K562 (cell line): ENCODE measurements around the gene EFCC1. TPM values are rescaled to one million over a fixed set of nuclear protein-coding genes. Genes with fewer than 3 reads are reported as not detected.
A peak's percentile ranks its signal among the peaks of the same experiment; 100 is the strongest.

Experiments used
- ATAC-seq: fragments of 200-7000 bp; cut with Tn5 transposase; 3 replicates; pipeline ENCODE4 v1.9.1; 2020; ENCODE audit warnings: moderate library complexity
- BruUV-seq: library from RNA; stranded (reverse); fragments of 400-500 nt; replicated peaks from 2 replicates; lab custom pipeline; 2021; lab: Mats Ljungman, UMichigan
- CTCF ChIA-PET: fragments of 300-600 bp; formaldehyde crosslinking; extraction: SDS; loops from one replicate; lab custom pipeline; 2021; ENCODE audit warnings: low intra/inter-chr PET ratio; lab: Yijun Ruan, JAX
- POLR2A ChIA-PET: fragments of 300-600, 350-650 bp; sonication (Branson Sonifier 250); formaldehyde crosslinking; extraction: SDS; loops from one replicate; lab custom pipeline; 2021; ENCODE audit warnings: antibody characterized with exemption, inconsistent platforms; lab: Yijun Ruan, JAX
- DNase-seq, 4 experiments: peaks; one replicate each; pipeline versions ENCODE4 v3.0.0 to v3.0.0-alpha.2; 2011 to 2018; ENCODE audit warnings: low spot score in 3 of 4, mixed read lengths in 3 of 4; ENCODE audit errors: extremely low read depth in 1 of 4
- FAIRE-seq: peaks from 2 replicates; lab custom pipeline; 2011; peaks lifted over from hg19 to GRCh38; lab: Jason Lieb, UNC
- H2AFZ ChIP-seq: 2 replicates; pipeline ENCODE4 v1.6.0; 2011; ENCODE audit warnings: low read depth, low read length, control low read depth, inconsistent platforms
- H3K27ac ChIP-seq: fragments of 200-600 bp; 3 replicates; pipeline ENCODE4 v1.8.0; 2011; ENCODE audit warnings: low read depth, mild to moderate bottlenecking, control low read depth, inconsistent platforms, low read length, moderate library complexity, mixed read lengths; ENCODE audit errors: extremely low read depth
- H3K27me3 ChIP-seq, 2 experiments: fragments of 300-600 bp in 1 of 2; 2 replicates in 1 of 2; 3 replicates in 1 of 2; pipeline versions ENCODE4 v1.6.0 to v1.8.0; 2011; ENCODE audit warnings: inconsistent platforms in 2 of 2, low read length in 2 of 2, mild to moderate bottlenecking in 1 of 2, mixed read lengths in 1 of 2, moderate library complexity in 1 of 2; ENCODE audit not compliant: control insufficient read depth in 2 of 2, insufficient read depth in 2 of 2
- H3K36me3 ChIP-seq: fragments of 300-600 bp; 3 replicates; pipeline ENCODE4 v1.8.0; 2011; ENCODE audit warnings: mild to moderate bottlenecking, low read length, inconsistent platforms; ENCODE audit not compliant: control insufficient read depth, insufficient read depth
- H3K4me1 ChIP-seq, 2 experiments: fragments of 200-600 bp in 1 of 2; replicated peaks in 1 of 2; 2 replicates in 1 of 2; 3 replicates in 1 of 2; pipeline versions ENCODE4 v1.5.1 to v1.8.0; 2011; ENCODE audit warnings: inconsistent platforms in 2 of 2, low read length in 2 of 2, mild to moderate bottlenecking in 1 of 2, mixed read lengths in 1 of 2, moderate library complexity in 1 of 2; ENCODE audit not compliant: control insufficient read depth in 2 of 2, insufficient read depth in 2 of 2
- H3K4me2 ChIP-seq: 2 replicates; pipeline ENCODE4 v1.6.1; 2011; ENCODE audit warnings: low read length, control low read depth, inconsistent platforms, mixed read lengths; ENCODE audit not compliant: insufficient read depth
- H3K4me3 ChIP-seq: fragments of 200-600 bp; sonication (generic), shearing (Covaris generic); 2 replicates; pipeline ENCODE4 v1.5.1; 2016; ENCODE audit warnings: control low read depth, inconsistent platforms
- H3K79me2 ChIP-seq: fragments of 200-600 bp; 3 replicates; pipeline ENCODE4 v1.8.0; 2011; ENCODE audit warnings: low read length, inconsistent platforms; ENCODE audit not compliant: control insufficient read depth, insufficient read depth
- H3K9ac ChIP-seq, 2 experiments: 2 replicates each; pipeline versions ENCODE4 v1.6.0 to v1.6.1; 2011; ENCODE audit warnings: low read depth in 2 of 2, low read length in 2 of 2, control low read depth in 1 of 2, inconsistent platforms in 1 of 2, mild to moderate bottlenecking in 1 of 2, mixed read lengths in 1 of 2; ENCODE audit not compliant: insufficient read depth in 1 of 2
- H3K9me1 ChIP-seq: one replicate; pipeline ENCODE4 v1.6.0; 2011; ENCODE audit warnings: inconsistent platforms, mild to moderate bottlenecking, low read length, moderate library complexity; ENCODE audit not compliant: control insufficient read depth, insufficient read depth
- H3K9me3 ChIP-seq: replicated peaks from 2 replicates; pipeline ENCODE4 v1.5.1; 2011; ENCODE audit warnings: low read depth, low read length, inconsistent platforms; ENCODE audit not compliant: control insufficient read depth, insufficient read depth
- H4K20me1 ChIP-seq: replicated peaks from 2 replicates; pipeline ENCODE4 v1.6.1; 2011; ENCODE audit warnings: low read length, inconsistent platforms, mixed read lengths; ENCODE audit not compliant: control insufficient read depth, insufficient read depth
- CHD1 ChIP-seq: fragments of 200-600 bp; sonication (generic); IDR thresholded peaks from one replicate; pipeline ENCODE4 v1.6.1; 2012; ENCODE audit warnings: mild to moderate bottlenecking, moderate library complexity, low read length, inconsistent platforms
- FOSL1 ChIP-seq: fragments of 200-800 bp; sonication (Bioruptor generic); conservative IDR thresholded peaks from 2 replicates; pipeline ENCODE4 v1.6.1; 2016; ENCODE audit warnings: missing genetic modification characterization, missing compliant biosample characterization
- KDM1A ChIP-seq, 2 experiments: fragments of 450-650 bp; IDR thresholded peaks; 2 replicates each; pipeline ENCODE4 v1.6.1; 2016; ENCODE audit warnings: mild to moderate bottlenecking in 2 of 2
- POLR2AphosphoS5 ChIP-seq: IDR thresholded peaks from 2 replicates; pipeline ENCODE4 v1.6.1; 2011; ENCODE audit warnings: mild to moderate bottlenecking, low read depth, low read length, moderate library complexity; ENCODE audit not compliant: control insufficient read depth, insufficient read depth
- SOX6 ChIP-seq: fragments of 450-650 bp; IDR thresholded peaks from 2 replicates; pipeline ENCODE4 v1.6.1; 2014; ENCODE audit warnings: mild to moderate bottlenecking
- TAL1 ChIP-seq: fragments of 450-650 bp; IDR thresholded peaks from 2 replicates; pipeline ENCODE4 v1.6.1; 2016; ENCODE audit warnings: mild to moderate bottlenecking
- ZBTB7A ChIP-seq: IDR thresholded peaks from 2 replicates; pipeline ENCODE4 v1.6.1; 2011; ENCODE audit warnings: low read depth, mild to moderate bottlenecking, low read length, moderate library complexity, borderline replicate concordance; ENCODE audit not compliant: control insufficient read depth
- ZNF644 ChIP-seq: fragments of 200-800 bp; sonication (Bioruptor generic); IDR thresholded peaks from 2 replicates; pipeline ENCODE4 v1.6.1; 2016; ENCODE audit warnings: low read depth, missing genetic modification characterization, missing compliant biosample characterization
- WGBS: fragments of 100-300 bp; shearing (Covaris generic); methylation state at CpG from one replicate; pipeline ENCODE4 v1.1.6; 2016; ENCODE audit warnings: low coverage, mixed read lengths; ENCODE audit not compliant: insufficient coverage; ENCODE audit errors: missing lambda C conversion rate; 5-methylcytosine and 5-hydroxymethylcytosine counted together
- in situ Hi-C: fragments of 300-500 bp; cut with MboI; formaldehyde crosslinking; loops from 4 replicates; pipeline ENCODE4 v1.15.0; 2018; ENCODE audit warnings: inconsistent platforms, mixed read lengths
- intact Hi-C: fragments of 100-400 bp; cut with micrococcal nuclease; formaldehyde crosslinking; loops from 2 replicates; pipeline ENCODE4 v1.14.2; 2022
- polyA plus RNA-seq, 8 experiments: library from polyadenylated mRNA; depleted of rRNA in 4 of 8; stranded (reverse) in 5 of 8; unstranded in 3 of 8; fragments of >200 nt; fragmentation: Nextera tagmentation in 2 of 8; fragmentation: Illumina TruSeq in 1 of 8; extraction: Ambion mirVana in 2 of 8; extraction: Trizol in 1 of 8; gene quantifications; 2 replicates each; pipeline versions ENCODE4 v1.2.1 to v1.2.3, GENCODE V29; 2011 to 2014; ENCODE audit warnings: inconsistent platforms in 1 of 8, missing spikeins in 1 of 8
- total RNA-seq, 7 experiments: library from RNA; depleted of rRNA in 6 of 7; stranded (reverse); fragments of >200 nt in 6 of 7; fragmentation: Illumina TruSeq in 2 of 7; extraction: Trizol in 2 of 7; gene quantifications; 2 replicates each; pipeline versions ENCODE4 v1.2.1 to v1.2.3, GENCODE V29; 2011 to 2021; ENCODE audit warnings: low replicate concordance in 1 of 7
- TF ChIP-seq, protein P1 (sequence below): sonication (generic); formaldehyde crosslinking; IDR thresholded peaks from 2 replicates; pipeline ENCODE4 v1.8.1; 2023; ENCODE audit warnings: mild to moderate bottlenecking, missing genetic modification reagents

Gene EFCC1
- total and polyA plus RNA-seq, 9 of the 15 experiments (the other 6 are each of a cell fraction or from before 2014, with no cell fraction given), result not detected

- no peaks in the 10 kb centered on the region for H4K20me1 ChIP-seq
- intact Hi-C loops (loop anchor here (5.0 to 10.0 kb wide), 2 partner anchors 54 to 59 kb away; no protein-coding TSS in a partner anchor), in situ Hi-C loops (no loop called here)
- ChIA-PET POLR2A (interaction anchor here (0.5 to 2.7 kb wide), 8 partner anchors 9 to 1327 kb away, joined by 3 to 22 read pairs (median 3); no protein-coding TSS in a partner anchor), CTCF (no interaction called here)
- no TSS peak for BruUV-seq
- no peak overlapping the region for H3K27ac ChIP-seq
- H3K9me3 ChIP-seq, result peaks cover 2% of the 10 kb centered on the region; the same call in 1 of the 2 replicates
- WGBS, result 55% methylated on average over 8 of the region's 8 CpGs
- DNase-seq, result no peak
- H2AFZ ChIP-seq, result peak overlapping the region; percentile 95; the same call in 1 of the 2 replicates
- no peaks in the 10 kb centered on the region for H3K36me3 ChIP-seq
- H3K9me1 ChIP-seq, result no peaks in the 10 kb centered on the region
- ATAC-seq, result no peak
- FAIRE-seq, result no peak
- H3K79me2 ChIP-seq, result no peaks in the 10 kb centered on the region
- no peaks in the 10 kb centered on the region for H3K27me3 ChIP-seq
- peak overlapping the region; percentile 28 to 56; a peak in 3 of 4 replicates for H3K9ac ChIP-seq
- H3K4me1 ChIP-seq, result peaks cover 10 to 26% of the 10 kb centered on the region in 2 experiments; a peak in 4 of 5 replicates
- peak overlapping the region; percentile 77; the same call in 1 of the 2 replicates for H3K4me2 ChIP-seq
- H3K4me3 ChIP-seq, result no peak overlapping the region
- no peak for TF ChIP-seq FOSL1 (tag)
- TF ChIP-seq POLR2AphosphoS5, result no peak
- TF ChIP-seq KDM1A (IDR thresholded peaks at IDR 0.05), result no peak
- no peak for TF ChIP-seq TAL1
- no peak for TF ChIP-seq ZNF644
- TF ChIP-seq SOX6, result no peak
- TF ChIP-seq, protein P1, sequence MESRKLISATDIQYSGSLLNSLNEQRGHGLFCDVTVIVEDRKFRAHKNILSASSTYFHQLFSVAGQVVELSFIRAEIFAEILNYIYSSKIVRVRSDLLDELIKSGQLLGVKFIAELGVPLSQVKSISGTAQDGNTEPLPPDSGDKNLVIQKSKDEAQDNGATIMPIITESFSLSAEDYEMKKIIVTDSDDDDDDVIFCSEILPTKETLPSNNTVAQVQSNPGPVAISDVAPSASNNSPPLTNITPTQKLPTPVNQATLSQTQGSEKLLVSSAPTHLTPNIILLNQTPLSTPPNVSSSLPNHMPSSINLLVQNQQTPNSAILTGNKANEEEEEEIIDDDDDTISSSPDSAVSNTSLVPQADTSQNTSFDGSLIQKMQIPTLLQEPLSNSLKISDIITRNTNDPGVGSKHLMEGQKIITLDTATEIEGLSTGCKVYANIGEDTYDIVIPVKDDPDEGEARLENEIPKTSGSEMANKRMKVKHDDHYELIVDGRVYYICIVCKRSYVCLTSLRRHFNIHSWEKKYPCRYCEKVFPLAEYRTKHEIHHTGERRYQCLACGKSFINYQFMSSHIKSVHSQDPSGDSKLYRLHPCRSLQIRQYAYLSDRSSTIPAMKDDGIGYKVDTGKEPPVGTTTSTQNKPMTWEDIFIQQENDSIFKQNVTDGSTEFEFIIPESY (CRISPR knock-in tag), result no peak
- no peak for TF ChIP-seq ZBTB7A
- TF ChIP-seq CHD1, result no peak
Measured at GRCh38 chr3:129025691-129026435, 24.8 kb downstream of the EFCC1 start.
